GM04503 (cell line): ENCODE results near the gene SPRING1.
"Not testable (repeated sequence)": the region's sequence is repeated elsewhere in the genome, so short reads cannot be mapped to it uniquely, and the experiment has no call there.

ENCODE experiments used
- DNase-seq: peaks from one replicate; pipeline ENCODE4 v3.0.0-alpha.2; 2012; ENCODE audit warnings: low read depth

SPRING1 gene, protein sequence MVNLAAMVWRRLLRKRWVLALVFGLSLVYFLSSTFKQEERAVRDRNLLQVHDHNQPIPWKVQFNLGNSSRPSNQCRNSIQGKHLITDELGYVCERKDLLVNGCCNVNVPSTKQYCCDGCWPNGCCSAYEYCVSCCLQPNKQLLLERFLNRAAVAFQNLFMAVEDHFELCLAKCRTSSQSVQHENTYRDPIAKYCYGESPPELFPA

DNA sequence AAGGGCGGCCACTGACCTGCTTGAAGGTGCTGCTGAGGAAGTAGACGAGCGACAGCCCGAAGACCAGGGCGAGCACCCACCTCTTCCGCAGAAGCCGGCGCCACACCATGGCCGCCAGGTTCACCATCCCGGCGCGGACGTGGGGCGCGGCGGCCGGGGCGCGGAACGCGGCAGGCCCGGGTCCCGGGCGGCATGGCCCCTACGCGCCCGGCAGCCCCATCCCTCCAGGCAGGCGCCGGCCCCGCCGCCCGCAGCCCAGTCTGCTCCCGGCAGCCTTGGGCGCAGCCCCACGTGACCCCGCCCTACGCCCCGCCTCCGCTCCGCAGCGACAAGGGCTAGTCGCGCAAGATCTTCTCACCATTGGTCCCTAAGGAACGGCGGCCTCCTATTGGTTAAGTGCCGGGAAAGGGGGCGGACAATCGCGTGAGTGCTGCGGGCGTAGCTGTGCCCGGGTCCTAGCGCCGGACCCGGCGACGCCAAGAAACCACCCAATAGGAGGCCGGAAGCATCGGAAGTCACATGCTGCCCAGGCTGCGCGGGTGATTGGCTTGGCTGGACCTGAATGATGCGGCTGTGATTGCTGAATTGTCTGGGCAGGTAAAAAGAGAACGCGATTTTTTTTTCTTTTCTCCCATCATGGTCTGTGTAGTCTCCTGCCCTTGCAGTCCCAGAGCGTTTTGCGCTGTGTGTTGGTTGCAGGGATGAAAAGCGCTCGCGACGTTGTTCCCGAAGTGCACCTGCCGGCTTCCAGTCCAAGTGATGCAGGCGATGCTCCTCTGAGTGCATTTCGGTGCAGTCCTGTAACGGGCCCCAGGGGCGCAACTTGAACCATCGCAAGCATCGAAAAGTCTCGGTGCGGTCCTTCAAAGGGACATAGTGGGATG lies at the start of gene SPRING1, which contains the start of gene RNFT2:
Gene SPRING1, minus strand, starts transcription at position 296 of the 884 bp plus-strand sequence. Its CDS starts 169 bp downstream, at position 127.
Gene RNFT2, plus strand, starts transcription at position 542 of the 884 bp plus-strand sequence. CDS start 2,183 bp downstream, outside the sequence.
- DNase-seq: peak; percentile 94

DNA sequence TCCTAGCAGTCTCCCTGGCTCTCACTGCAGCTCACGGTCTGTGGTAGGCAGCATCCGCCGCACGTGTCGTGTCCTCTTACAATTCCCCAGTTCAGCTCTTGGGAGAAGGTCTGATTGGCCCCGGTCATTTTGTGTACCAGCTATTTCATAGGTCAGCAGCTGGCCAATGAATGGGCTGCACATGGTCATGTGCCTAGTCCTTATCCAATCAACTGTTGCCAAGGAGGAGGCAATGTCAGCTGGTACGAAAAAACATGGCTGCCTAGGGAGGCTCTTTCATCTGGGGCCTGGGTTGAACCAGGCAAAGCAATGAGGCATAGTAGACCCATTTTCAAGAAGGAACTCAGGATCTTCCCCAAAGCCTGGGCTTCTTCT lies 46.4 kb upstream of the SPRING1 start:
- DNase-seq: no peak

DNA sequence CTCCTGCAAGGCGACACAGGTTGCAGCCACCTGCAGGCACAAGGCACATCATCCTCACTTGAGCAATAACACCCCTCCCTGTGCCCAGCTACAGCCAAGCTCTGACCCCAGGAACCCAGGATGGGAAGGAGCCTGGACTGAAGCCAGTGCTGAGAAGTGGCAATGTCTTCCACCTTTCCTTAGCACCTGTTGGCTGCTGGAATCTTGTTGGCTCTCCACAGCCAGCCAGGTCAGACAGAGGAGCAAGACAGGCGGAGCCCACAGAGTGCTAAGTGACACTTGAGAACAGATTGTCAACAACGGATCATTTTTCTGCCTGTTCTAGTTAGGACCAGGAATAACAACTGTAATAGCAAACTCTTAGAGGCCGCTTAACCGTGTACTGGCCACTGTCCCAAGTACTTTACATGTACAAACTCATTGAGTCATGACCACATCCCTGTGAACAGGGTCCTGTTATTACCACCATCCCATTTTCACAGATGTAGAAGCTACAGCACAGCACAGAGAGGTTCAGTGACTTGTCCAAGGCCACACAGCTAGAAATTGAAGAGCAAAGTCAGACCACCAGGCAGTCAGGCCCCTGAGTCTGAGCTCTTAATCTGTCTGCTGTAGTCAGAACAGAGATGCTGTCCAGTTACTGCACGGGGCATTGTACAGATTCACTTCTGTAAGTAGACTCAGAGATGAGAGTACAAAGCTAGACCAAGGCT lies 45.8 kb upstream of the SPRING1 start:
- DNase-seq: no peak

DNA sequence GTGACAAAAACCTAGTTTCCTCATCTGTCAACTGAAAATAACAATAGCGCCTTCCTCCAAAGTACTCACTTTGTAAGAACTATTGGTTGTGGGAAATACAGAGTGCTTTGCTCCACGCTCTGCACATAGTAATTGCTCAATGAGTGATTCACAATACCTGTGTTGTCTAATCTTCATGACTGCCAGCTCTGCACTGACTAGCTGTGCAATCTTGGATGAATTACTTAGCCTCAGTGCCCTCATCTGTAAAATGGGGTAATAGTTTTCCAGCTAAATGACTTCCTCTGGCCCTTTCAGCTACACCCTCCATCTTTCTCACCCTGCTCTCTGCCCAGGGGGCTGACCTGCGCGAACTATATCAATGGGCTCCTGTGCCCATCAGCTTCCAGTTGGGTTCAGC lies 43.1 kb upstream of the SPRING1 start:
- DNase-seq: no peak

DNA sequence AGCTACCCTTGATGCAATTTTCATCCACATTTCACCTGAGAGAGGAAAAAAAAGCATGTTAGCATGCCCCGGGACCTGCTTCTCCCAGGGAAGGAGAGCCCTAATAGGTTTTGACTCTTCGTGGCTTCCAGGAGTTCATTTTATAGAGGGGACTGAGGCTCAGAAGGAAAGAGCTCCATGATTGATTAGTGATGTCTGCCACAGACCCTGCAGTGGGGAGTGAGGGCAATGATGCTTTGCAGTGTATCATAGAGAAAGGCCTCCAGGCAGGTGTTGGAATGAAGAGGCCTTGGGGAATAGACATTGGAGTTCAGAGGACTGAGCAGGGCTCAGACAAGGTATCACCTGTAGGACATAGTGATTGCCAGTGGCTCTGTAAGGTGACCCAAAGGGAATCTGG lies 41.7 kb upstream of the SPRING1 start:
- DNase-seq: no peak

DNA sequence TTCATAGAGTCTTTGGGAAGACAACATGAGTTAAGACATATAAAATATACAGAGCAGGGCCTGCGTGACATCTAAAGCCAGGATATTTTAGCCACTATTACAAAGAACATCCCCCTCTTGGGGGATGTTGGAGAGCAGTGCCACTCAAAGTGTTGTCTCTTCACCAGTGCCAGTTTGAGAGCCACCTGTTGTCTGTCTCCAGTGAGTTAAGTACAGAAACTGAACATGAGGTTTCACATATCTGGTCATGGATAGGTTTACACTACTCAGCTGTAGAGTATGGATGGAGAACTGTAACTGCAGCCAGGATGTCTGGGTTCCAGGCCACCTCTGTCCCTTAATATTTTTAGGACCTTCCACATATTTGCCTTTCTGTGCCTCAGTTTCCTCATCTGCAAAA lies 39.4 kb upstream of the SPRING1 start:
- DNase-seq: no peak

DNA sequence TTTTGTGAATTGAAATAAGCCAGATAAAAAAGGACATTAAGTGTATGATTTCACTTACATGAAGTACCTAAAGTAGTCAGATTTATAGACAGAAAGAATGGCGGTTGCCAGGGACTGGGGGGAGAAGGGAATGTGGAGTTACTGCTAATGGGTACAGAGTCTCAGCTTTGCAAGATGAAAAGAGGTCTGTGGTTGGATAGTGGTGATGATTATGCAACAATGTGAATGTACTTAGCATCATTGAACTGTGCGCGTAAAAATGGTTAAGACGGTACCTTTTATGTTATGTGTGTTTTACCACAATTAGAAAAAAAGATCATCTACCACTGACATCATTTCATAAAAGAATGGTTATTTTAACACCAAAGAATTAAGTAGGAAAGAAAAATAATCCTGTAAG lies 36.2 kb upstream of the SPRING1 start:
- no peak for DNase-seq

DNA sequence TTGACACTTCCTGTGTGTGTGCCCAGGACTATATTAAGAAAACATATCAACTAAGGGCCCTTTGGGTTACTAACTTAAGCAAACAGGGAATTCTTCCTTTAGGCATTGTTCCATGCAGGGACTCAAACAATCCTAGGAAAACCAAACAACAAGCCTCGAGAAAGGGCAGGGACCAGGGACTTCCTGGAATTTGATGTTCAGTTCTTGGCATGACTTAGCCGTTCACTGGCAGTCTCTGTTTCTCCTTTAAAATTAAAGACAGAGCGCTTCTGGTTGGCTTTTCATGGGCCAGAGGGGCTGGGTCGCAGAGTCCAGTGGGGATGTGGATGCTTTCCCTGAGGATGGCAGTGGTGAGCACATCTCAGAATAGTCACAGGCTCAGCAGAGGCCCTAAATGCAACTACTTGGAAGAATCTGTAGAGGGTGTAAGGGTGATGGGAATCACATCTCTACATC lies 35.4 kb upstream of the SPRING1 start:
- DNase-seq: peak; percentile 3

DNA sequence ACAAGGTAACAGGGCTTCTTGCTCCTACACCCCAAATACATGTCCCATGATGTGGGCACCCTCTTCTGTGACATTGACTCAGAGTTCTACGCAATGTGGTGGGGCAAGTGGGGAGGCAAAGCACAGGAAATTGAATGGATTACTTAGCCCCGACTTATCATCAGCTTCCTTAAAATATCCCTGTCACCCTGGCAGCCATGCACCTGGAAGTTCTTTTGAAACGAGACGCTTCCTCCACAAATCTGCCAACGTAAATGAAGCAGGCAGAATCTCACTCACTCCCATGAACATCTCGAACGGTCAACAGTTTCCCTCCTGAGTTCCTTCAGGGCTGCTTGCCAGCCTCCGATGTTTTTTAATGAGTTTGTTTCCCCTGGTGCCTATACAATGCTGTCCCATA lies 33.8 kb upstream of the SPRING1 start:
- no peak for DNase-seq

DNA sequence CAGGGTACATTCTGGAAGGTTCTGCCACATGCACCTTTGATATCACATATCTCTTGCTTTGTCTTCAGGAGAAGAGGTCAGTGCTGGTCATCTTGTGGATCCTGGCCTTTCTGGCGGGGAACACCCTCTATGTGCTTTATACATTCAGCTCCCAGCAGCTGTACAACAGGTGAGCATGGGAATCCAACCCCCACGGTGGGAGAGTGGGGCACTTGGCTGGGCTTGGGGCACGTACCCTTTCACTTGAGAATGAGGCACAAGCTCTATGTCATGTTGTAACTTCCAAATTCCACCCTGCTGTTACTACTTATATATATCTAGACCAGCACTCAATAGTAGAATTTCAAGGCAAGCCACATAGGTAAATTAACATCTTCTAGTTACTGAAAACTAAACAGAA lies 28.9 kb upstream of the SPRING1 start:
- DNase-seq: no peak

DNA sequence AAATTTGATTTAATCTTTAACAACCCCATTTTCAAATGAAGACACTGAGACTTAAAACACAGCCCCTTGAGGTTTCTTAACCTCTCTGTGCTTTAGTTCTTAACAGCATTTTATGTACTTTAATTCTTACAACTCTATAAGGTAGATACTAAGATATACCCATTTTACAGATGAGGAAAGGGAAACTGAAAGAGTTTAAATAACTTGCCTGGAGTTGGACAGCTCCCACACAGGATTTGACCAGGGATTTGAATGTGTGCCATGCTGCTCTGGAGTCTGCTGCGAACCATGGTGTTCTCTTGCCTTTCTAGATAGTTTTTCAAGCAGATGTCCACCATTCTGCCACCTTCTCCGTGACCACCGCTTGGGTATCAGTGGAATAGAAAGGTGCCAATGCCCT lies 28.4 kb upstream of the SPRING1 start:
- DNase-seq: no peak

DNA sequence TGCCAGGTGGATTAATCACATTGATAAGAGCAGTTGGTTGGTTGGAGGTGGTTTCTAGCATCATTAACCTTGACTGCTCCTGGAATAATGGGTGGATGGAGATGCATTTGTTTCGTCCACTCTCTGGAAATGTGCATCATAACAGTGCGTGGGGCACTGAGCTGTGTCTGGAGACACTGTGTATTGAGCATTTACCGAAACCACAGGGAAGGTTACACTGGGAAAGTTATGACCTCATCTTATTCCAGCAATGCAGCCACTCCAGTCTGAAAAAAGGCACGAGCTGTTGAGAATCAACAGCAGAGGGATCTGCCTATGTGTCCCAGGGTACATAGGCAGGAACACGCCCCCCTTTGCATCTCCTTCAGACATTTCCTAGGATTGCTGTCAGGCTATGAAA lies 27.4 kb upstream of the SPRING1 start:
- no peak for DNase-seq

DNA sequence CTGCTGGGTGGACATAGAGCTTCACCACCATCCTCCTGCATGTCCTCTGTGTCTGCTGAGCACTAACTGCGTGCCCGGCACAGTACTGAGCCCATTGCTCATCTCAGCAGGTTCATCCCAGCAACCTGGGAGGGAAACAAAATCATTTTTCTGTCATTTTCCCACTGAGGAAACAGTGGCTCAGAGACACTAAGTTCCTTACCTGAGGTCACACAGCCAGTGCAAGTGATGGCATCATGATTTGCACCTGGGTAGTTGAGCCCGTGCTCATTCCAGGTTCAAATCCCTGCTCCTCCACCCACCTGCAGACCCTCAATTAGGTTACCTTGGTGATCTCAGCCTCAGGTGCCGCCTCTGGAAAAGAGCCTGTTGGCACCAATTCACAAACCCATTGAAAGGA lies 23.6 kb upstream of the SPRING1 start:
- no peak for DNase-seq

DNA sequence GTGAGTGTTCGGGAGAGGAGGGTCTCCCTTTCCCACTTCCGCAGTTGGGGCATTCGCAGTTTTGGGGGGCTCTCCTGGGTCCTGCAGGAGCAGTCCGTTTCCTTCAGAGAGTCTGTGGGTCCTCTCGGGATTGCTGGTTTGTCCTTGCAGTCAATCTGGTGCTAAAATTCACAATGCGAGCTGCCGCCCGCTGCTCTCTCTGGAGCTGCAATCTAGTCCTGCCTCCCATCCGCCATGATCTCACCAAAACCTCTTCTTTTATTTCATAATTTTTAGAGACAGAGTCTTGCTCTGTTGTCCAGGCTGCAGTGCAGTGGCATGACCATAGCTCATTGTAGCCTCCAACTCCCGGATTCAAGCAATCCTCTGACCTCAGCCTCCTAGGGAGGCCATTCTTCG lies 22.8 kb upstream of the SPRING1 start:
- no peak for DNase-seq

DNA sequence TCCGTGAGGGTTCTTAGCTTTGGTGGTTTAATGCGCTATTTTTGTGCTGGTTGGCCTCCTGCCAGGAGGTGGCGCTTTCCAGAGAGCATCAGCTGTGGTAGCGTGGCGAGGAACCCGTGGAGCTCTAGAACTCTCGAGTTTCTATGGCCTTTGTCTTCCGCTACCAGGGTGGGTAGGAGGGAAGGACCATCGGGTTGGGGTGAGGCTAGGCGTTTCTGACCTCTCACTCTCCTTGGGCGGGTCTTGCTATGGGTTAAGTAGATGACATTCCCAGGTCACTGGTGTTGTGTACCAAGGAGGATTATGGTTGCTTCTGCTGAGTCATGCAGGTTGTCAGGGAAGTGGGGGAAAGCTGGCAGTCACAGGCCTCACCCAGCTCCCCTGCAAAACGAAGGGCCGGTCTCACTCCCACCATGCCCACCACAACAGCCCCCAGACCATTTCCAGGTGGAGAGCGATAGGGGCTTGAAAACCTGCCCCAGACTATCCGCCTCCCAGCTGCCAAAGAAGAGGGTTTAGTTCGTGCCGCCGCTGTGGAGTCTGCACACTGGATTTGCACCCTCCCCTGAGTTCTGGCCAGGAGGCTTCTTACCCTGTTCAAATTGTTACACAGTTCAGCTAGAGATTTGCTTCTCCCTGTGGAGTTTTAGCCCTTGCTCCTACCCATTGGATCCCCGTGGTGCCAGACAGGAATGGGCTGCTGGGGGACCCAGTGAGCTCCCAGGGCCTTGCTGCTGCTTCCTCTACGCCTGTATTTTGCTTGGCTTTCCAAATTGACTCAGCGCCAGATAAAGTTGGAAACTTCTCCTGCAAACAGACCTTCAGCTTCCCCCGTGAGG lies 22.1 kb upstream of the SPRING1 start:
- no peak for DNase-seq

DNA sequence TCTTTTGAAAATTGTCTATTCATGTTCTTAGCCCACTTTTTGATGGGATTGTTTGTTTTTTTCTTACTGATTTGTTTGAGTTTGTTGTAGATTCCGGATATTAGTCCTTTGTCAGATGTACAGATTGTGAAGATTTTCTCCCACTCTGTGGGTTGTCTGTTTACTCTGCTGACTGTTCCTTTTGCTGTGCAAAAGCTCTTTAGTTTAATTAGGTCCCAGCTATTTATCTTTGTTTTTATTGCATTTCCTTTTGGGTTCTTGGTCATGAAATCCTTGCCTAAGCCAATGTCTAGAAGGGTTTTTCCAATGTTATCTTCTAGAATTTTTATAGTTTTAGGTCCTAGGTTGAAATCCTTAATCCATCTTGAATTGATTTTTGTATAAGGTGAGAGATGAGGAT lies 16.9 kb upstream of the SPRING1 start:
- not testable (repeated sequence) for DNase-seq

DNA sequence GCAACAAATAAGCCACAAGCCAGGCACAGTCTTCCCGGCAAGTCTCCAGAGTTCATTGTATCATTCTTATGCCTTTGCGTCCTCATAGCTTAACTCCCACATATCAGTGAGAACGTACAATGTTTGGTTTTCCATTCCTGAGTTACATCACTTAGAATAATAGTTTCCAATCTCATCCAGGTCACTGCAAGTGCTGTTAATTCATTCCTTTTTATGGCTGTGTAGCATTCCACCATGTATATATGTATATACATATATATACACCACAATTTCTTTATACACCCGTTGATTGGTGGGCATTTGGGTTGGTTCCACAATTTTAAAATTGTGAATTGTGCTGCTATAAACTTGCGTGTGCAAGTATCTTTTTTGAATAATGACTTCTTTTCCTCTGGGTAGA lies 16.2 kb upstream of the SPRING1 start:
- DNase-seq: not testable (repeated sequence)

DNA sequence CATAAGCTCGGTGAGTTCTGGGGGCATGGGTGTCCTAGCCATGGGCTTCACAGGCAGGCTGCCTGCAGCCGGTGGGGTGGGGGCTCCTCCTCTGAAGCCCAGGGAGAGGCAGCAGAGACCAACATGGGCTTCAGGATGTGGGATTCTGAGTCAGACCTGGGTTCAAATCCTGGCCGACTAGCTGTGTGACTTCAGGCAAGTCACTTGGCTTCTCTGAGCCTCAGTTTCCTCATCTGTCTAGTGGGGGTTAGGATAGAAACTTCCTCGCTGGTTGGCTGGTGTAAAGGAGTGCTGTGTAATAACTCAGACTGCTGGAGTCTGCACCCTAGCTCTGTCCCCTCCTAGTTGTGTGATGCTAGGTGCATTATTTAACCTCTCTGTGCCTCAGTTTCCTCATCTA lies 12.4 kb upstream of the SPRING1 start:
- no peak for DNase-seq

DNA sequence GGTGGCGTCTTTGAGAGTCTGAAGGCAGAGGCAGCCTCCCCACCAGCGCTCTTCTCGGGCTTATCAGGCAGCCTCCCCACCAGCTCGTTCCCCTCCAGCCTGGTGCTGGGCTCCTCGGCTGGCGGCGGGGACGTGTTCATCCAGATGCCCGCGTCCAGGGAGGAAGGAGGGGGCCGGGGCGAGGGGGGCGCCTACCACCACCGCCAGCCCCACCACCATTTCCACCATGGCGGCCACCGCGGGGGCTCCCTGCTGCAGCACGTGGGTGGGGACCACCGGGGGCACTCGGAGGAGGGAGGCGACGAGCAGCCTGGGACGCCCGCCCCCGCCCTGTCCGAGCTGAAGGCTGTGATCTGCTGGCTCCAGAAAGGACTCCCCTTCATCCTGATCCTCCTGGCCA lies 12.0 kb upstream of the SPRING1 start:
- DNase-seq: no peak

DNA sequence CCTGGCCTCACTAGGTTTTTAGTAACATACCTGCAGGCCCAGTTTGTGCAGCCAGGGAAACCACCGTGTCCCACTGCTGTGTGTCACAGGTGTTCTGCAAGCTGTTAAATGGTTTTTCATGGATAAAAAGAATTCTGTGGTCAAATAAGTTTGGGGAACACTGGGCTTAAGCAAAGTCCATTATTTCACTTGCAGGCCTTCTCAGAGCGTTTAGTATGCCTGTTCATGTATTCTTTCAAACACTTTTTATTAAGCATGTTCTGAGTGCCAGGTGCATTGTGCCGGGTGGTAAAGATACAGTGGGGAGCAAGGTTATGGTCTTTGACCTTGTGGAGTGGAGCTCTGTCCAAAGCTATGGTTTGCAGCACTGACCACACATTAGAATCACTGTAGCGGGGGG lies 7.7 kb upstream of the SPRING1 start:
- DNase-seq: no peak

DNA sequence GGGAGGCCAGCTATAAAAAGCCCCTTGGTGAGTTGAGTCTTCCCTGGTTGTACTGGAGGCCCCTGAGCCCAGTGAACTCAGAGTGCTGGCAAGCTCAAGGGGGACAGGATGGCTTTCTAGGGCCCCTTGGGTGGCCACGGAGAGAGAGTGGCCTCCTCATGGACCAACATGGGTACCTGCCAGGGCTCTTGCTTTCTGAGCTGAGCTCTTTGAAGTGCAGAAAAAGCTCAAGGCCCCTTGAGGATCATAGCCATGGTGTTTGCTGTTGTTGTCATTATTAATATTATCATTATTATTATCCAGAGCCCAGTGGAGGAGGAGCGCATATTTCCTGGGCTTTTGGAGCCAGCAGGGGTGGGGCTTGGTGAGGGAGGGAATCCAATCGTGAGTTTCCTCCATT lies 6.9 kb upstream of the SPRING1 start:
- DNase-seq: no peak

DNA sequence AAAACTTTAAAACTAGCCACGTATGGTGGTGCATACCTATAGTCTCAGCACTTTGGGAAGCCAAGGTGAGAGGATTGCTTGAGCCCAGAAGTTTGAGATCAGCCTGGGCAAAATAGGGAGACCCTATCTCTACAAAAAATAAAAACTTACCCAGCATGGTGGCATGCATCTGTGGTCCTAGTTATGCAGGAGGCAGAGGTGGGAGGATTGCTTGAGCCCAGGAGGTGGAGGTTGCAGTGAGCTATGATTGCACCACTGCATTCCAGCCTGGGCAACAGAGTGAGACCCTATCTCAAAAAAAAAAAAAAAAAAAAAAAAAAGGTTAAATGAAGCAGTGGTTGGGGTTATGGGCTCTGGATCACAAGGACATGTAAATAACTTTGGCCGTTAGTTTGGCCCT lies 4.9 kb upstream of the SPRING1 start:
- DNase-seq: not testable (repeated sequence)
